Osteoblast (primary cell): ENCODE measurements around the gene POU6F2. TPM values are rescaled to one million over a fixed set of nuclear protein-coding genes. Genes with fewer than 3 reads are reported as not detected.

Source experiments
- DNase-seq: peaks from one replicate; pipeline ENCODE4 v3.0.0; 2011; ENCODE audit warnings: low spot score, mixed read lengths; ENCODE audit not compliant: insufficient read length; ENCODE audit errors: missing footprints
- H2AFZ ChIP-seq: 2 replicates; pipeline ENCODE4 v1.6.0; 2011; ENCODE audit warnings: mild to moderate bottlenecking, low read length
- H3K27ac ChIP-seq: 2 replicates; pipeline ENCODE4 v1.5.1; 2011; ENCODE audit warnings: mild to moderate bottlenecking, low read depth, low read length, moderate library complexity
- H3K27me3 ChIP-seq: 2 replicates; pipeline ENCODE4 v1.6.0; 2012; ENCODE audit warnings: mild to moderate bottlenecking, control low read depth, inconsistent platforms, low read length, moderate library complexity; ENCODE audit not compliant: insufficient read depth
- H3K36me3 ChIP-seq: 2 replicates; pipeline ENCODE4 v1.5.1; 2011; ENCODE audit warnings: mild to moderate bottlenecking, low read length, control low read depth, moderate library complexity; ENCODE audit not compliant: insufficient read depth
- H3K4me1 ChIP-seq: 2 replicates; pipeline ENCODE4 v1.5.1; 2011; ENCODE audit warnings: mild to moderate bottlenecking, low read length, control low read depth, moderate library complexity; ENCODE audit not compliant: insufficient read depth
- H3K4me2 ChIP-seq: 2 replicates; pipeline ENCODE4 v1.6.0; 2011; ENCODE audit warnings: mild to moderate bottlenecking, low read length; ENCODE audit not compliant: insufficient read depth
- H3K4me3 ChIP-seq: fragments of 200-600 bp; sonication (generic); 3 replicates; pipeline ENCODE4 v1.5.1; 2012; ENCODE audit warnings: mild to moderate bottlenecking, low read length, inconsistent platforms; ENCODE audit not compliant: insufficient read depth
- H3K79me2 ChIP-seq: 2 replicates; pipeline ENCODE4 v1.6.0; 2012; ENCODE audit warnings: mild to moderate bottlenecking, low read length, control low read depth, inconsistent platforms; ENCODE audit not compliant: insufficient read depth
- H3K9me3 ChIP-seq: 2 replicates; pipeline ENCODE4 v1.5.1; 2011; ENCODE audit warnings: low read depth, low read length, control low read depth
- H4K20me1 ChIP-seq: 2 replicates; pipeline ENCODE4 v1.6.0; 2012; ENCODE audit warnings: mild to moderate bottlenecking, low read length, control low read depth; ENCODE audit not compliant: insufficient read depth
- total RNA-seq: library from RNA; depleted of rRNA; stranded (reverse); fragments of >200 nt; gene quantifications from 2 replicates; pipeline ENCODE4 v1.2.3, GENCODE V29; 2012
- TF ChIP-seq, protein P1 (sequence below): IDR thresholded peaks from 2 replicates; pipeline ENCODE4 v1.5.1; 2011; ENCODE audit warnings: mild to moderate bottlenecking, low read depth, low read length, moderate library complexity; ENCODE audit errors: extremely low read depth

The POU6F2 gene
- total RNA-seq, 1 donor = not detected

DNA sequence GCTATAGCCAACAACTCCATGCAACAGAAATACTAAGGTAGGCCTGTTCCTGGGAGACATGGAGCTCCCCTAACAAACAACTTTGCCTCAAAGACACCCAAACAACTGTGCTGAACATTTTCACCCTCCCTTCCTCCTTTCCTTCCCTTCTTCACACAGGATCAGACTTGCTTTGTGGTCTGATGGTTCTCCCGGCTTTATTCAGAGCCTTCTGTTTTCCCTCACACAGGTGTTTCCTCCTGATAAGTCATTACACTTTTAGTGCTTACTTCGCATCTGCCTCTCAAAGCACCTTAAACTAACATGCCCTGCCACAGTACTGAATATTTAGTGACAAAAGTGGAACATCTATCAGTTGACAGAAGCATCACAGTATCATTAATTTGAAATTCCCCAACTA lies 532.2 kb downstream of the POU6F2 start:
- no peak overlapping the region for H3K4me3 ChIP-seq
- TF ChIP-seq, protein P1, sequence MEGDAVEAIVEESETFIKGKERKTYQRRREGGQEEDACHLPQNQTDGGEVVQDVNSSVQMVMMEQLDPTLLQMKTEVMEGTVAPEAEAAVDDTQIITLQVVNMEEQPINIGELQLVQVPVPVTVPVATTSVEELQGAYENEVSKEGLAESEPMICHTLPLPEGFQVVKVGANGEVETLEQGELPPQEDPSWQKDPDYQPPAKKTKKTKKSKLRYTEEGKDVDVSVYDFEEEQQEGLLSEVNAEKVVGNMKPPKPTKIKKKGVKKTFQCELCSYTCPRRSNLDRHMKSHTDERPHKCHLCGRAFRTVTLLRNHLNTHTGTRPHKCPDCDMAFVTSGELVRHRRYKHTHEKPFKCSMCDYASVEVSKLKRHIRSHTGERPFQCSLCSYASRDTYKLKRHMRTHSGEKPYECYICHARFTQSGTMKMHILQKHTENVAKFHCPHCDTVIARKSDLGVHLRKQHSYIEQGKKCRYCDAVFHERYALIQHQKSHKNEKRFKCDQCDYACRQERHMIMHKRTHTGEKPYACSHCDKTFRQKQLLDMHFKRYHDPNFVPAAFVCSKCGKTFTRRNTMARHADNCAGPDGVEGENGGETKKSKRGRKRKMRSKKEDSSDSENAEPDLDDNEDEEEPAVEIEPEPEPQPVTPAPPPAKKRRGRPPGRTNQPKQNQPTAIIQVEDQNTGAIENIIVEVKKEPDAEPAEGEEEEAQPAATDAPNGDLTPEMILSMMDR = no peak
- H3K4me1 ChIP-seq = no peaks in the 10 kb centered on the region
- H3K9me3 ChIP-seq = no peaks in the 10 kb centered on the region
- H3K36me3 ChIP-seq = no peaks in the 10 kb centered on the region
- no peak for DNase-seq
- H3K4me2 ChIP-seq = no peak overlapping the region
- no peaks in the 10 kb centered on the region for H4K20me1 ChIP-seq
- no peak overlapping the region for H2AFZ ChIP-seq
- peaks cover 4% of the 10 kb centered on the region for H3K27me3 ChIP-seq
- H3K79me2 ChIP-seq = no peaks in the 10 kb centered on the region
- H3K27ac ChIP-seq = no peak overlapping the region

DNA sequence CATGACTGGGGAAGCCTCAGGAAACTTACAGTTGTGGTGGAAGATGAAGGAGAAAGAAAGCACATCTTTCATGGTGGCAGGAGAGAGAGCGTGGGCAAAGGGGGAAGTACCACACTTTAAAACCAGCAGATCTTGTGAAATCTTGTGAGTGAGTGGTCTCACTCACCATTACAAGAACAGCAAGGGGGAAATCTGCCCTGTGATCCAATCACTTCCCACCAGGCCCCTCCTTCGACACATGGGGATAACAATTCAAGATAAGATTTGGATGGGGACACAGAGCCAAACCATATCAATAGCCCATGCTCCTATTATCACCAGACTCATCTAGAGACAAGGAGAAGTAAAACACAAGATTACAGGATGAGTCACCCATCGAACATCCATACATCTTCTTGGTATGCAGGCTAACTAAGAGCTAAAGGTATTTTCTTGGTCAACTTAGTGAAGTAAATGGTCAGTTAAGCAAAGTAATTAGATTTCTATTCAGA lies 533.2 kb downstream of the POU6F2 start:
- H4K20me1 ChIP-seq = no peaks in the 10 kb centered on the region
- H3K9me3 ChIP-seq = no peaks in the 10 kb centered on the region
- DNase-seq = no peak
- H3K27me3 ChIP-seq = peaks cover 4% of the 10 kb centered on the region
- no peaks in the 10 kb centered on the region for H3K4me1 ChIP-seq
- H3K27ac ChIP-seq = no peak overlapping the region
- no peak overlapping the region for H3K4me3 ChIP-seq
- H3K79me2 ChIP-seq = no peaks in the 10 kb centered on the region
- no peak overlapping the region for H3K4me2 ChIP-seq
- no peak overlapping the region for H2AFZ ChIP-seq
- TF ChIP-seq, protein P1 = no peak
- H3K36me3 ChIP-seq = no peaks in the 10 kb centered on the region

DNA sequence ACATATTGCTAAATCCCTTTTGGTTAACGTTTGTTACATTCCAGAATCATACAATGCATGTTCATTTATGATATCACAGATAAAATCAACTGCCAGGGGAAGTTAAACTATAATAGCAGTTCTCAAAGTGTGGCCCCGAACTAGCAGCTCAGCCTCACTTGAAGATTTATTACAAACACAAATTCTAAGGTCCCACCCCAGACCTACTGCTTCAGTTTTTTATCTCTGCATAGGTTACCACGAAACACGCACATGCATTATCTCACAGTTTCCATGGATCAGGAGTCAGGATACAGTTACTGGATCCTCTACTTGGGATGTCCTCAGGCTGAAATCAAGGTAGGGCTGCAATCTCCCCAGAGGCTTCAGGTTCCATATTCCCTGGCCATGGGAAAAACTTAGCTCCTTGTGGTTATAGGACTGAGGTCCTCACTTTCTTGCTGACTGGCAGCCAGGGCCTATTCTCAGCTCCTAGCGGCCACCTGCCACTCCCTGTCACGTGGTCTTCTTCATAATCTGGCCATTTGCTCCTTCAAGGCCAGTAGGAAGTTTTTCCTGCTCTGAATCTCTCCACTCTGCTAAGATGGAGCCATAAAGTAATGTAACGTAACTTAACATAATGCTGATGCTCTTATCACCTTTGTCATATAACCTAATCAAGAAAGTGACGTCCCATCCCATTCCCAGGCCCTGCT lies 538.0 kb downstream of the POU6F2 start:
- Histone ChIP-seq H2AFZ (no peak overlapping the region), H3K27ac (no peak overlapping the region), H4K20me1 (no peaks in the 10 kb centered on the region), H3K4me1 (no peaks in the 10 kb centered on the region), H3K27me3 (peaks cover 18% of the 10 kb centered on the region), H3K4me3 (no peak overlapping the region), H3K4me2 (no peak overlapping the region), H3K9me3 (no peaks in the 10 kb centered on the region), H3K36me3 (no peaks in the 10 kb centered on the region), H3K79me2 (no peaks in the 10 kb centered on the region)
- TF ChIP-seq, protein P1 = no peak
- DNase-seq = no peak

DNA sequence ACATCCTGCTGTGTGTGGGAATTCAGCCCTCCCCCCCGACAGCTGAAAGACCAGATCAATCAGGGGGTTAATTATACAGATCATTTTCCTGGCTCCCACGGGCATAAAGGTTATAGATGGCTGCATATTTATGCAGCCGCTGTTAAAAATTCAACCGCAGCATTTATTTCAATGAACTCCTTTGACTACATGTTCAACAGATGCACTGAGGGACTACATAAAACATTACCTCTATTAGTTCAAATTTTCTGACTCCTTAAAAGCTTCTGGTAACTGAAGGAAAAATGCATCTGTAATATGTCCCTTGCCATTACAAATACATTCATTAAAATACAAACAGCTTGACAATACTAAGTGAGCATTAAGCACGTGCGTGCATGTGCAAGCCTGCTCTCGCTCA lies 538.8 kb downstream of the POU6F2 start:
- Histone ChIP-seq H3K36me3 (no peaks in the 10 kb centered on the region), H2AFZ (no peak overlapping the region), H3K4me3 (no peak overlapping the region), H4K20me1 (no peaks in the 10 kb centered on the region), H3K79me2 (no peaks in the 10 kb centered on the region), H3K4me2 (no peak overlapping the region), H3K9me3 (no peaks in the 10 kb centered on the region), H3K27ac (no peak overlapping the region), H3K4me1 (no peaks in the 10 kb centered on the region), H3K27me3 (peaks cover 18% of the 10 kb centered on the region)
- TF ChIP-seq, protein P1 = no peak
- no peak for DNase-seq
